Activated CD4-positive, CD25-positive, alpha-beta regulatory T cell treated with anti-CD3 and anti-CD28 coated beads, Interleukin-2, amount 50 U/mL, for 16 hours (primary cell): ENCODE measurements around the gene ZNF407.

Experiments
- DNase-seq: peaks from one replicate; pipeline ENCODE4 v3.0.0-alpha.2; 2020; ENCODE audit warnings: low read depth, low spot score

ZNF407 gene

DNA sequence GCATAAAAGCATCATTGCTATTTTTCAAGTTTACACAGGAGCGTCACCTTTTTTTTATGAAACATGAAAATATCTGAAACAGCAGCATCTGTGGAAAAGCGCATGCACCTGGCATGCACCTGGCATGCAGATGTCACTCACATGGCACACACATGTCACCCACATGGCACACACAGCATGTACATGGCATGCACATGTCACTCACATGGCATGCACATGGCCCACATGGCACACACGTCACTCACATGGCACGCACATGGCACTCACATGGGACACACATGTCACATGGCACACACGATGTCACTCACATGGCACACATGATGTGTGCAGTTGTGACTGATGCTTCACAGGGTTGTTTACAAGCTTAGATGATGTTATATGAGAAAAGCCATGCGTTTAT, 188.0 kb downstream of the ZNF407 start:
- no peak for DNase-seq

DNA sequence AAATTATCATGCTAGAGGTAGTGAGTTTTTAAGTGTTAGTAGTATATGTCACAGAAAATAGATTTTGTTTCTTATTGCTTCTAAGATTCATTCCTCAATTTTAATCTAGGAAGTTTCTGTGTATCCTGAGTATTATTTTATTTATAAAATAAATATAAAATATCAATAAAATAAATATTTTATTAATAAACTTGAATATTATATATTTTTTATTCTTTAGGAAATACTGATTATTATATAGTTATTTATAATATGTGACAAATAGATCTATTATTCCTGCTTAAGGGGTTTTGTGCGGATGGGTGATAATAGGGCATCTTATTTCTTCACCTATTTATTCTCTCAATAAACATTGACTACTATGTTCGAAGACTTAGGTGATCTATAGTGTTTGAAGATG, 191.0 kb downstream of the ZNF407 start:
- DNase-seq: no peak

DNA sequence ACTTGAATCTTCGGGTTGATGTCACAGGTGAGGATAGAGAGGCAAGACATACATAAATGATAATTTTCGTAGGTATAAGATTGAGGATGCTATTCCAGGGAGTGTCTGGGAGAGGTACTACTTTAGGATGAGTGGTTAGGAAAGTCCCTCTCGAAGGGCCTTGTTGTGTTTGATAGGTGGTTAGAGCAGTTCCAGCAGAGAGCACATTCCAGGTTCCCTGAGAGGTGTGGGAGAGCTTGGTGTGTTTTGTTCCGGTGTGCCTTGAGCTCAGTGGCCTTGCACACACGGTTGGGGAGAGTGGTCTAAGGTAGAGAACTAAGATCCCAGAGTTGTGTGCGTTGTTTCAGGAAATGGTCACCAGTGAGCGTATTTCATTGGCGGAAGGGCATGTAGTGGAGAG, 191.4 kb downstream of the ZNF407 start:
- DNase-seq: no peak

DNA sequence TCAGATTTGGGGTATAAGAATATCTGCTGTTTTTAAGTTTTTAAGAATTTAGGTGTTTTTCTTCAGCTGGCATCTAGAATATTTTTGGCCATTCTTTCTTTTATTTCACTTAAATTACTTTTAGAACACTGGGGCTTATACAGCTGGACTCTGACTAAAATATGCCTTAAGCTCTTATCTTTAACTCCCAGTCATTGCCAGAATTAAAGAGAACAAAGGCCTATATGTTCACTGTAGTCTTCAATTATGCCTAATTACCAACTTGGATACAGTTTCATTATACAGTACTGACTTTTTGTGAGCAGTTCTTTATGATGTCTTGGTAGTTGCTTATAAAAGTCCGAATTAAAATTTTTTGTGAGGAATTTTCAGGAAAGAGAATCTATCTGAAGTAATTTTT, 192.8 kb downstream of the ZNF407 start:
- no peak for DNase-seq

DNA sequence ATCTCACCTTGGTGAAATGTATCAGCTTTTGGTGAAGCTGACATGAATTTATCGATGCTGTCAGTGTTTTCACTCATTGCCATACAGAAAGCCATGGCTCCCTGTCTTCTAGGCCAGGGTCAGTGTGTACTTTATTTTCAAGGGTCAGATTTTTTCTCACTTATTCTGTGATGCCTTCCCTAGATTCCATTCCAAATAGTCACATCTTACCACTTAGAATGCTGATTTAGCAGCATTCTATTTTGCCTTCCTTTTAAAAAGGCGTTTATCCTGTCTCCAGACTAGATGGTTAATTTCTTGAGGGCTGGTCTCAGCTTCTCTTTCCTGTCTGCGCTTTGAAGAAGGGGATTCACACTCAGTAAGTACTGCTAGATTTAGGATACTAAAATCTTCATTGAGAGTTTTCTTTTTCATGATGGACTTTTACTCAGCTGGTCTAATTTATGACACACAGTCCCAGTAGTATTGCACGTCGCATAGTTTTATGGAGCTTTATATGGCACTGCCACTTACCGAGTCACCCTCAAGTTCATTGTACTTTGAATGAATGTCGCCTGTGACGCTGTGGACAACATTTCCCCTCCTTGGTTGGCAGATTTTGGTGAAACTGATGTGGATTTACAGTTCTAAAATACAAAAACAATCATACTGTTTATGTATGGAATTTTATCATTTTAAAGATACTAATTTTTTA, 194.0 kb downstream of the ZNF407 start:
- DNase-seq: no peak

DNA sequence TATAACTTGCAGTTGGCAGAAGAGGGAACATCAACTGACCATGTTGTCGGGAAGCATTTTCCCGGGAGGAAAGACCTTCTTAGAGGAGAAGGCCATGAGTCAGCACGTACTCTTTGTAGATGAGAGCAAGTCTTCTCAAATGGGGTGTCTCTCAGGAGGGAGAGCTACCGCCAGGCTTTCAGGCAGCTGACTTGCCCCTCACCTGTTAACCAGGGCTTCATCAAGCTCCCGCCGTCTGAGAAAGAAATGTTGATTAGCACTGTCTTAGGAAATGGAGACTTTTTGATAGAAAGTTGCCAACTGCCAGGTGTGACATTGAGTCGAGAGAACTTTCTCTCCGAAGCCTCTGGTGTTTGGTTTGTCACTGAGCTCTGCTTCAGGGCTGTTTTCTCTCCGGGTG, 196.1 kb downstream of the ZNF407 start:
- DNase-seq: no peak

DNA sequence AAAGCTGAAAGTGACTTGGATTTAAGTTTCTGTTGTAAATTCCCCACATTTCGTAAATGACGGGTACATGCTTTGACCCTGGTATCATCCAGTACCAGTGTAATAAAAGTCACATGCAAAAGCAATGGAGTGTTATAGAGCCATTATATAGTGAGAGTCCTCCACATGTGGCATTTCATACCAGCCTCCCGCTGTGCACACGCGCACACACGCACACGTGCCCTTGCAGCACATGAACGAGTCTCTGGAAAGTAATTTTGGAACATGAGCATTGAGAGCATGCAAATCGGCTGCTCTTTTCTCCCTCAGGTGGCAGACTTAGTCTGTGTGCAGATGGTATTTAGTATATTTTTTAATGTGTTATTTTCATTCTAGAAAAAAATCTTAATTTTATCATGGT, 198.1 kb downstream of the ZNF407 start:
- no peak for DNase-seq

DNA sequence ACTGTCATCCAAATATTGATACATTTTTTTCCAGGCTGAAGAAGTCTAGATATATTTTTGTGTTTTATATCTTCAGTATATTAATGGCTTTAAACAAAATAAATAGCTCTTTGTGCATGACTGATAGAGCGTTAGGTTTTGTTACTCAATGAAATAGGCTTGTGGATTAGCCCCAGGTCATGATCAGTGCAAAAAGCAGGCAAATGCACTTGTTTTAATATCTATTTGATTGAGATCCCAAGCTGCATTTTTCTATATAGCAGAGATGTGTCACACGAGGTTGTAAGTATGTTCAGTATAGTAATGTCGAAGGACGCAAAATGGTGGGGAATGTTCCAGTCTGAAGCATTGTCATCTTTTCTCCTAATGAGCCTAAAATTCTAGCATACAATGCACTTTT, 198.5 kb downstream of the ZNF407 start:
- DNase-seq: no peak

DNA sequence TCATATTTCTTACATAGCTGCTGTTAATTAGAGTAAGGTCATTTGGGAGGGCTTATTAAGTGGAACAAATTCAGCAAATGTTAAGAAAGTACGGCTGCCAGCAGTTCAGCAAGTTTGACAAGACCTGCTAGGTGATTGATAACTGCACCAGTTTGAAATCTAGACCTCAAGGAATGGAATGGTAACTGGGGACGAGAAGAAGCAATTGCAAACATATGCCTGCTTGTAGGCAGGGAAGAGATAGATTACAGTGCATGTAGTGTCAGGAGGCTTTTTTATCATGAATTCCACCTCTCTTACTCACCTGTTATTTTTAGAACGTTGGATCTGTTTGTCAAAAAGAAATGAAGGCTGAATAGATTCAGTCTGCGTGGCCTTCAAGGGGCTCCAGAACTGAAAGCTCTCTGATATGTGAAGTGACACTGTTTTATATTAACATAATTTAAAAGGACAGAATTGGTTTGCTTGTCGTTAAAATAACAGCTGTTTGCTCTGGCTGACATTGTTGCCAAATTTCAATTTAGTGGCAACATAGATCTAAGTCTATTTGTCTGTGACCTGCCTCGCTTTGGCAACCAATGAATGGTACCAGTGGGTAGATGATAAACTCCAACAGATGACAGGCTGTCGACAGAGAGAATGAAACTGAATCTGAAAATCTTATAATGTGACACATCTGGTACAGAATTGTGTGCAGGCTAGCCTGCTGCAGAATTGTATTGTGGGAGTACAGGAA, 199.3 kb downstream of the ZNF407 start:
- DNase-seq: no peak

DNA sequence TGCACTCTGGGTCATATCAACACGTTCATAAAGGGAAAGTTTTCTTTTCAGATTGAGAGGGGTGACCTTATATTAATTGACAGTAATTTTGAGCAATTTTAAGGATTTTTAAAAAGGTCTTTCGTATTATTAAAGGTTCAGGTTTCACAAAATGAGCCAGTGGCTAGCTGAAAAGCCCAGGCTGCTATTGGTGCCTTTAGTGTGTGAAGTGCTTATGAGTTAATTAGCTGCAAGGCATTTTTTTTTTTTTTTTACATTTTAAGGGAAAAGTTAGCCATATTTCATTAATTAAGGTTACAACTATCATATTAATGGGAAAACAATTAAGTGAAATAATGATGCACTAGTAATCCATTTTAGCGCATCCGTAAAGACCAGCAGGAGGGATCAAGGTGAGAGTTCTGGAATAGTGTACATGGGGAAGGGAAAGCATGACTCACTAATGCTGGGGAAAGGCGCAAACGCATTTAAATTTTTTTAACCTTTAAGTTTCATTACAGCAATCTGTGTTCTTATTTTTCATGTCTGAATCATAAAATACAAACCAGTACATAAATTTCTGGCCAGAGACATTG, 200.0 kb downstream of the ZNF407 start:
- no peak for DNase-seq

DNA sequence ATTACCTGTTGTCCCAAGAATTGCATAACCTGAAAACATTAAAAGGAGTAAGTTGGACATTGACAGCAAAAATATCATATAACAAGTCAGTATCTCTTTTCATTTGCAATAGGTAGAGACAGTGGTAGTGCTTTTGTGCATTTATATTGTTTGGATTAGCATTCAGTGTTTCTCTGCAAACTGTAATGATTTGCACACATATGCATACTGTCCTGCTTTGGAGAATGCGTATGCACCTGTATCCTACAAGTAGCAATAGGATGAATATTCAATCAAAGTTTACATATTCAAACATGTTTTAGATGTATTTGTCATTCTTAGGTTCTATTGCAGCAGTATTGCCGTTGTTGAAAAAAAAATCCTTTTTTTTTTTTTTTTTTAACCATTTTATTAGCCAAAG, 201.9 kb downstream of the ZNF407 start:
- DNase-seq: no peak

DNA sequence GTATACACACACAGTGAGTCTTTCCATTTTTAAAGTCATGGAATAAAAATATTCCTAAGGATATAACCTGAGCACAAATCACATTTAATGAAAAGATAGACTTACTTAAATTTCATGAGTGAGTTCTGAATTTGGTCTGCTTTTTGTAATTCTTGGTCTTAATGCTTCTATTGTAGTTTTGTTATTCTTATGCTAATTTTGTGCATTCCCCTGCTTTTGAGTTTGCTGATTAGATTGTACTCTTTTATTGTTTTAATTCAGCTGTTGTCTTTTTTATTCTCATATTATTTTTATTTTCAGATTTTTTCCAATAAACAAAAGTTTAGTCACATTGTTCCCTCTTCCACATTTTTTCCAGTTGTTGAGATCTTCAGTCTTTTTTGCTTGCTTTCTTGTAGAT, 202.4 kb downstream of the ZNF407 start:
- no peak for DNase-seq

DNA sequence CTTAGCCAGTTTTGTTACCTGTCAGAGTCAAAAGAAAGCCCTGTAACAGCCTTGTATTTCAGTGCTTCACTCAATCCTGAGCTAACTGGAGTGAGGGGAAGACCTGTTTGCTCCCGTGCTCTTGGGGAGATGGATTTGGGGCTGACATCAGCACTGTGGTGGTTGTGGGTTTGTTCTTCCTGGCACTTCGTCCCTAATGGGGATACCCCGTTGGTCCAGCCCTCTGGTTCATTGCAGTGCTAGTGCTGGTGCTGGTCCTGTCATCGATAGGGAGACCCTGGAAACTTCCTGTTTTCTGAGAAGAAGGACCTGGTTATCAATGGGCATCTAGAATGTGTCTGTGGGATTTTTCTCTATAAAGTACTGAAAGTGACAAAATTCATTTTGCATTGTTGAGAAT, 205.4 kb downstream of the ZNF407 start:
- DNase-seq: no peak

DNA sequence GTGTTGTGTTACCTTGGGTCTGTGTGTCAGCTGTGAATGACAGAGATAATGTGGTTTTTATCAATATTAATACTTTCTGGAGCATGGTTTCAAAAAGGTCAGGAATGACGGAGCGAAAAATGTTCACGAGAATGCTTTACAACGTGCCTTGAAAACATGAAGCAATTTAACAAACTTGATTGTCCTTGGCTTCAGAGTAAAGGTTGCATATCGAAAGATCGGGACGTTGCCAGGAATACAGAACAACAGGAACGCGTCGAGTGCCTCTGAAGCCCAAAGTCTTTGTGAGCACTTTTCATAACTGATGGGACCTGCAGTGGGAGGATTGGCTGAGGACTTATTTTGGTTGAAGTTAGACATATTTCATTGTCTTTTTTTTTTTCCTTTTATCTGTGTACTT, 206.1 kb downstream of the ZNF407 start:
- DNase-seq: no peak

DNA sequence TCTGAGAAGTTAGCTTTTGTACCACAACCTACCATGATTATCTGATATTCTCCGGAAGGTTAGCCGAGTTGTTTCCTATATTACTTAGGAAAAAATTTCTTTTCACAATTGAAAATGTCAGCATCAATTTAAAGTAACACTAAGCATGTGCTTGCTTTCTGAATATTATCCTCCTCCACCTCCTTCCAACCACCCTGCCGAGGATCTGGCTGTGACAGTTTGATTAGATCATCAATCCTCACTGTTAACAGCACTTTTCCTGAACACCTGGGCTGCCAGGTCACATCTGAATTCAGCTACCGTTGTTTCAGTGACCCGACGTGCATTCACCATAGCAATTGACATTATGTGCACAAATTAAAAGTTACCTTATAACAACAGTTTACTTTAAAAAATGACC, 207.0 kb downstream of the ZNF407 start:
- DNase-seq: no peak

DNA sequence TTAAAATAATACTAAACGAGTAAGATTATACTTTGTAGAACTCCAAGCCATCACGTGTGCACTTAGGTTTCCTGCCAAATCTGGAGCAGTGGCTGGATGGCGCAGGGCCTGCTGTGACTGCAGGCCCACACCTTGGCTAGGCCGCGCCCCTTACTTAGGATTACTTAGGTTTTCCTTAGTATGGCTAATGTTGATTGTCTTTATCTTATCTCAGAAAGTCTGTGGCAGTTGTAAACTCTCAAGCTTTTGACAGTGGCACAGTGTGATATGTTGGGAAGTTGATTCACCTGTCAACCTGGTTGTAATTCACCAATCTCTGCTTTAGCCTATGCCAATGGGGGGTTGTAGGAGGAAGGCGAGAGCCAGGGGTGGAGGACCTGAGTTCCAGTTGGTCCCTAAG, 208.4 kb downstream of the ZNF407 start:
- no peak for DNase-seq

DNA sequence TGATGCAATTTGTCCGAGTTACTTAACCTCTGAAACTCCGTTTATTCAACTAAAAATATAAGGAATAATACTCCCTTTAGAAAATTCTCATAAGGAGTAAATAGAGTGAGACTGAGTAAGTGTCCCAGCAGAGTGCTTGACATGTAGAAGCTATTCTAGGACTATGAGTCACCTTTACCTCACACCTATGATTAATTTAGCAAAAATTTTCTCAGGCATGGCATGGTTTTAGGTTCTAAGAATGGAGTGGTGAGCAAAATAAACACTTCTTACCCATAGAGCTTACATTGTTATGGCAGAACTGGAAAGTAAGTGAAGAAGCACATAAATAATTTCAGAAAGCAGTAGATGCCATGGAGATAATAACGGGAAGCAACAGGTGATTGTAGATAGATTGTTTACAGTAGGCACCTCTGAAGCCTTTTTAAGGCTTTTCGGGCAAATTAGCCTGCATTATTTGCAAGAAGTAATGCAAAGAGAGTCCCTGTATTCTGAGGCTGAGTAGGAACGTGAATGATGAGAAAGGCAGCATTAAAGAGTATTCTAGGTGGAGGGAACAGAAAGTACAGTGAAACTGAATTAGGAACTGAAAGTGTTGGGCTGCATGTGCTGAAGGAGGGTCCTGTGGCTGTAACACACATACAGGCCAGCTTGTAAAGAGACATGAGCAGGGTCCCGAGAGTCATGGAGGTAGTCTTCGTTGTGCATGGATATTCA, 209.2 kb downstream of the ZNF407 start:
- DNase-seq: no peak

DNA sequence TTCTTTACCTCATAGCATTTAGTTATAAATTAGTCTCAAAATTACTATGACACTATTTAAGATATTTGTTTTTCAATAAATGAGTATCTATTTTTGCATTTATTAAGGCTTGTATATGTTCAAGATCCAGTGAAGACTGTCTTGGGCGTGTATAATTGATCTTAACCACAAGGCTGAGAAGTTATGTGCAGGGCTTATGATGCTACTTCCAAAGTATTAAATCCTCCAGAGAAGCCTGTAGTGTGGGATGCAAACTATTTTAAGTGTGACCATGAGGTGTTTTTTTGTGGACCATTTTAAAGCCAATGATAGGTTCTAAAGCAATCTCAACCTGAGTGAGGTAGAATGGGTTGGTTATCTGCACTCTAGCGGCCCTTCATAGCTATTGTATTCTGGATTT, 219.9 kb downstream of the ZNF407 start:
- no peak for DNase-seq

DNA sequence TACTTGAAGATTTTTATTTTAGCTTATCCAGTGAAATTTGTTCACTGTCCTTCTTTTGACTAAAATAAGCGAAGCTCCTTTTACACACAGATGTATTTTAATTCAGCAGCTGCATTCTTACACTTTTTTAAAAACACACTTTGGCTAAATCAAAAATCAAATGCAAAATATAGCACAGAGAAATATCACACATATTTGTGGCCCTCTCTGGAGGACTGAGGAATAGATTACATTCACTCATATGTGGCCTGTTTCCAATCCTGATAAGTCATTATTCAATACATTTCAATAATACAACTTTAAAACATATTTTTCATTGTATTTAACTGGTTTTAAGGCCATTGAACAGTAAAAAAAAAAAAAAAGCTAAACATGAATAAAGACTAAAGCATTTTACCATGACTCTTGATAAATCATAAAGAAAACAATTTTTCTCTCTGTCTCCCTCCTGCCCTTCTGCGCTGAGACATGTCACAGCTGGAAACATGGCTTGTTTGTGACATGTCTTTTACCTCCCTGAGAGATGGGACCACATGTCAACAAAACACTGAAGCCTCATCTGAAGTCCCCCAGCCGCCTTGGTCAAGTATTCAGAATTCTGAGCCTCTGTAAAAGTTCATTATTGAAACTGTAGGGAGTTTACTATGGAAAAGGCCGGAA, 221.0 kb downstream of the ZNF407 start:
- DNase-seq: no peak

DNA sequence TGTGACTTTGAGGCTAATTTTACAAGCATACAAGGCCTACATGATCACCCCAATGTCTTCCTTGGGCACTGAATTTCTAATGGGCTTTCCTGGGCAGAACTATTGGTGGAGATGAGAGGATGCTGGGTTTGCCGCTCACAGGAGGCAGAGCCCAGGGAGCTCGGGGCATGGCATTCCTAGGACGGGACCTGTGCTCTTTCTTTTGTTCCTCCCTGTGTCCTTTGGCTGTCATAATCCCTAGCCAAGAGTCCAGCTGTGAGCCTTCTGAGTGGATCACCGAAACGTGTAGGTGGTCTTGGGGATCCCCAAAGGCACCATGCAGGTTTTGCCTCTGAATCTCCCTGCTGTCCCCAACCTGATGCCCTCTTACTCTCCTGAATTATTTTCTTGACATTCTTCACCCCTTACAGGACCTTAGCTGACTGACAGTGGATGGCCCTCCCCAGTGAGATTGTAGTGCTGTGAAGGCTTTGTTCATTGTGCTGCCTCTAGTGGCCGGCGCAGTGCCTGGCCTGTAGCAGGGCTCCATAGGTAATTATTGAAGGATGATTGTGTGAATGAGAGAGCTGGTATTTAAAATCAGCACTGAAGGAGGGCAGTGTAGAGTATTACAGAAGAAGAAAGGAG, 221.9 kb downstream of the ZNF407 start:
- DNase-seq: no peak

DNA sequence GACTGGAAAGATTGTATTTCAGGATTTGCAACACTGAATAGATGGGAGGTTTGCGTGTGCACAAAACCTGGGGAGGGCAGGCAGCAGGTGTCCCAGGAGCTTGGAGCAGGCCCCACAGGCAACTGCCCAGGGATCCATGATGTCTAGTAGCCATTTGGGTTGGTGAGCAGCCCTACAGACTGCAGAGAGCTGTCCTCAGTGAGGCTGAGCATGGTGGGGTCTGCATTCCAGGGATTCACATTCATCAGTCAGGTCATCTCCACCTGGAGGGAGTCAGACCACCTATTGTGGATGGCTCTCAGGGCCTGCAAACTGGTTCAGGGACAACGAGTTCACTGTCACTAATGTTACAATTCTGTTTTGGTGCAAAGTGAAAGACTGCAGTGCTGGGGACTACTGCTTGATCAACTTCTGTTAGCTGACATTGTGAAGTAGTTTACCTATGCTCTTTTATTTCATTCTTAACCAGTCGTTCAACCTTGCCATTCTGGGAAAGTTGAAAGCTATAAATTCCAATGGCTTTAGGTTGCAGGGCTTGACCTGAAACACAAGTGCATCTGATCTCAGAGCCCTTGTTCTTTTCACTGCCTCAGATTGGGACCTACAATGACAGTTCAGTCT, 222.6 kb downstream of the ZNF407 start:
- no peak for DNase-seq
